Neutrophil (primary cell): ENCODE results near the gene MTG2.

Experiments
- H3K27ac ChIP-seq: fragments of 200-600 bp; sonication (generic); 2 replicates; pipeline ENCODE4 v1.5.1; 2016; ENCODE audit warnings: mild to moderate bottlenecking, moderate library complexity
- H3K27me3 ChIP-seq: fragments of 200-600 bp; sonication (generic); 2 replicates; pipeline ENCODE4 v1.6.0; 2016; ENCODE audit warnings: mild to moderate bottlenecking
- H3K36me3 ChIP-seq: fragments of 200-600 bp; sonication (generic); 2 replicates; pipeline ENCODE4 v1.5.1; 2017
- H3K4me1 ChIP-seq, 2 experiments: fragments of 200-600 bp in 1 of 2; sonication (generic) in 1 of 2; 1 replicate in 1 of 2; 2 replicates in 1 of 2; pipeline versions ENCODE4 v1.5.1 to v1.6.1; 2013 to 2016; ENCODE audit warnings: low read depth in 1 of 2, low read length in 1 of 2, mild to moderate bottlenecking in 1 of 2, moderate library complexity in 1 of 2; ENCODE audit not compliant: control insufficient read depth in 1 of 2, insufficient read depth in 1 of 2
- H3K4me3 ChIP-seq, 2 experiments: fragments of 200-600 bp in 1 of 2; sonication (generic) in 1 of 2; 1 replicate in 1 of 2; 2 replicates in 1 of 2; pipeline ENCODE4 v1.5.1; 2013 to 2016; ENCODE audit warnings: low read depth in 1 of 2, low read length in 1 of 2, mild to moderate bottlenecking in 1 of 2, moderate library complexity in 1 of 2
- H3K9me3 ChIP-seq: fragments of 200-600 bp; sonication (generic); 2 replicates; pipeline ENCODE4 v1.5.1; 2016
- TF ChIP-seq, protein P1 (sequence below): fragments of 200-600 bp; sonication (generic); IDR thresholded peaks from 2 replicates; pipeline ENCODE4 v1.5.1; 2016; ENCODE audit warnings: antibody characterized with exemption

Gene MTG2

GRCh38 chr20:62191781-62192559 lies 9.1 kb downstream of the MTG2 start:
- peak overlapping the region; percentile 3 for H3K27ac ChIP-seq
- H3K36me3 ChIP-seq = peaks cover 36% of the 10 kb centered on the region
- TF ChIP-seq, protein P1, sequence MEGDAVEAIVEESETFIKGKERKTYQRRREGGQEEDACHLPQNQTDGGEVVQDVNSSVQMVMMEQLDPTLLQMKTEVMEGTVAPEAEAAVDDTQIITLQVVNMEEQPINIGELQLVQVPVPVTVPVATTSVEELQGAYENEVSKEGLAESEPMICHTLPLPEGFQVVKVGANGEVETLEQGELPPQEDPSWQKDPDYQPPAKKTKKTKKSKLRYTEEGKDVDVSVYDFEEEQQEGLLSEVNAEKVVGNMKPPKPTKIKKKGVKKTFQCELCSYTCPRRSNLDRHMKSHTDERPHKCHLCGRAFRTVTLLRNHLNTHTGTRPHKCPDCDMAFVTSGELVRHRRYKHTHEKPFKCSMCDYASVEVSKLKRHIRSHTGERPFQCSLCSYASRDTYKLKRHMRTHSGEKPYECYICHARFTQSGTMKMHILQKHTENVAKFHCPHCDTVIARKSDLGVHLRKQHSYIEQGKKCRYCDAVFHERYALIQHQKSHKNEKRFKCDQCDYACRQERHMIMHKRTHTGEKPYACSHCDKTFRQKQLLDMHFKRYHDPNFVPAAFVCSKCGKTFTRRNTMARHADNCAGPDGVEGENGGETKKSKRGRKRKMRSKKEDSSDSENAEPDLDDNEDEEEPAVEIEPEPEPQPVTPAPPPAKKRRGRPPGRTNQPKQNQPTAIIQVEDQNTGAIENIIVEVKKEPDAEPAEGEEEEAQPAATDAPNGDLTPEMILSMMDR = no peak
- H3K9me3 ChIP-seq = no peaks in the 10 kb centered on the region
- H3K4me3 ChIP-seq = no peak overlapping the region
- no peaks in the 10 kb centered on the region for H3K27me3 ChIP-seq
- H3K4me1 ChIP-seq = peaks cover 19 to 21% of the 10 kb centered on the region in 2 experiments

DNA sequence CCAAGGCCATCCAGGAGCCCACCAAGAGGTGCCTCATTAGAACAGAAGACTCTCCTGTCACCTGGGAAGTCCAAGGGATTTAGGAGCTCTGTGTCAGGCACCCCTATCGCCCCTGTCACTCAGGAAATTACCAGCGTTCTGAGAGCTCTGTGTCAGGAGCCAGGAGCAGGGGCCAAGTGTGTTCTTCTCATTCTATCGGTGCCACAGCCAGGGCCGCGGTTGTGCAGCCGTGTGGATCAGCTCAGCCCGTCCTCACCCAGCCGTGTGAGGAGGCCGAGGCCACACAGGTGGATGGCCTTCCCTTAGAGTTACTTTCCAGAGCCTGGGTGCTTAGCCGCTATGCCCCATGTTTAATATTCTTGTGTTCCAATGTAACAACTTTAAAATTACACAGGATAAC lies 9.8 kb downstream of the MTG2 start:
- H3K27me3 ChIP-seq = no peaks in the 10 kb centered on the region
- no peak overlapping the region for H3K4me3 ChIP-seq
- H3K4me1 ChIP-seq = peaks cover 12 to 15% of the 10 kb centered on the region in 2 experiments
- peak overlapping the region; percentile 14 for H3K27ac ChIP-seq
- peaks cover 43% of the 10 kb centered on the region for H3K36me3 ChIP-seq
- H3K9me3 ChIP-seq = no peaks in the 10 kb centered on the region
- TF ChIP-seq, protein P1 = no peak

DNA sequence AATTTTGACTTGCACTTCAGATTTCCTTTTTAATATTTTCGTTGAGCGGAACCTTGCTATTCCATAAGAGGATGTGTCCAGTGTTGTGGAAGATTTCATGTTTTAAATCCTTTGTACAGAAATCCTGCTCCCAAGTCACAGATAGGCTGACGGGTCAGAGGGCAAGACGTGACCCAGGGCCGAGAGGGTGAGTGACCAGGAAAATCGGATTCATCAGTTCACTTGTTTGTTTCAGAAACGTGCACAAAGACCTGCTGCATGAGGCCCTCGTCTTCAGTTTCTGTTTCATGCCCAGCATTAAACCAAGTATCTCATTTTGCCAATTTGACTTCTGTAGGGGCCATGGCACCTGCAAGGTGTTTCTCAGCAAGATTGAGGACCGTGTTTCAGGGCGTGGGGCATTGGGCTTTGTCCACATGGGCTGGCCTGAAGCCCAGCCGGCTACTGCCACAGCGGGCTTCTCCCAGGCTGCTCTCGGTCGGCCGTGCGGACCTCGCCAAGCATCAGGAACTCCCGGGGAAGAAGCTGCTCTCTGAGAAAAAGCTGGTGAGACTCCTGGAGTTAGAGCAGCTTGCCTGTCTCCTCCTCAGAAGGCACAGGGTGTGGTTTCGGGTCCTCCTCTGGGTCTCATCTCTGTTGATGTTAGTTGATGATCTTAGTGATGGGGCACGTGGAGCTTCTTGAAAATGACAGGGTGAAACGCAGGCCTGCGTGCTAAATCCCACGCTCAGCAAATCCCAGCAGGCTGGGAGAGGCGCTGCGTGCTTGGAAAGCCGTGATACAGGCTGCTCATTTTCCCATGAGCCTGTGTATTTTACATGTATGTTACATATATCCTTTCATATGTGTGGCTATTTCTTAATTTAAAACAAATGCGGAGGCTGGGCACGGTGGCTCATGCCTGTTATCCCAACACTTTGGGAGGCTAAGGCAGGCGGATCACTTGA lies 10.5 kb downstream of the MTG2 start:
- Histone ChIP-seq H3K27me3 (no peaks in the 10 kb centered on the region), H3K4me3 (no peak overlapping the region), H3K27ac (peak overlapping the region; percentile 14), H3K4me1 (peaks cover 6 to 8% of the 10 kb centered on the region in 2 experiments), H3K9me3 (no peaks in the 10 kb centered on the region), H3K36me3 (peaks cover 50% of the 10 kb centered on the region)
- TF ChIP-seq, protein P1 = no peak

DNA sequence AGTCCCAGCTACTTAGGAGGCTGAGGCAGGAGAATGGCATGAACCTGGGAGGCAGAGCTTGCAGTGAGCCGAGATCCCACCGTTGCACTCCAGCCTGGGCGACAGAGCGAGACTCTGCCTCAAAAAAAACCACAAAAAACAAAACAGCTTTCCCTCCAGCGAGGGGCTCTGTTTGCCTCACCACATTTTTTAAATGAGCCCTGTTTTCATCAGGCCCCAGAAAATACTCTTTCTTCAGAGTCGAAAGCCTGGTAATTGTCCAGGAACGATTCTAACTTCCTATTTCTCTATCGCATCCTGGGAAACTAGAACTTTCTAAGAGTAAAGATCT lies 12.2 kb downstream of the MTG2 start:
- no peaks in the 10 kb centered on the region for H3K27me3 ChIP-seq
- no peak overlapping the region for H3K27ac ChIP-seq
- no peaks in the 10 kb centered on the region for H3K9me3 ChIP-seq
- no peak overlapping the region for H3K4me3 ChIP-seq
- TF ChIP-seq, protein P1 = no peak
- peaks cover 67% of the 10 kb centered on the region for H3K36me3 ChIP-seq
- peaks cover 3% of the 10 kb centered on the region in 2 experiments for H3K4me1 ChIP-seq

- Histone ChIP-seq H3K36me3 (peaks cover 69% of the 10 kb centered on the region), H3K27ac (no peak overlapping the region), H3K4me3 (no peak overlapping the region), H3K9me3 (no peaks in the 10 kb centered on the region), H3K4me1 (peaks cover 3% of the 10 kb centered on the region in 2 experiments), H3K27me3 (no peaks in the 10 kb centered on the region)
- TF ChIP-seq, protein P1 = no peak
Observed at GRCh38 chr20:62195736-62196135, 12.9 kb downstream of the MTG2 start.
